Measurements from ENCODE around the gene CFL1.

GRCh38 chr11:65861533-65862183 lies 3.7 kb upstream of the CFL1 start:
- TF ChIP-seq, protein P1, sequence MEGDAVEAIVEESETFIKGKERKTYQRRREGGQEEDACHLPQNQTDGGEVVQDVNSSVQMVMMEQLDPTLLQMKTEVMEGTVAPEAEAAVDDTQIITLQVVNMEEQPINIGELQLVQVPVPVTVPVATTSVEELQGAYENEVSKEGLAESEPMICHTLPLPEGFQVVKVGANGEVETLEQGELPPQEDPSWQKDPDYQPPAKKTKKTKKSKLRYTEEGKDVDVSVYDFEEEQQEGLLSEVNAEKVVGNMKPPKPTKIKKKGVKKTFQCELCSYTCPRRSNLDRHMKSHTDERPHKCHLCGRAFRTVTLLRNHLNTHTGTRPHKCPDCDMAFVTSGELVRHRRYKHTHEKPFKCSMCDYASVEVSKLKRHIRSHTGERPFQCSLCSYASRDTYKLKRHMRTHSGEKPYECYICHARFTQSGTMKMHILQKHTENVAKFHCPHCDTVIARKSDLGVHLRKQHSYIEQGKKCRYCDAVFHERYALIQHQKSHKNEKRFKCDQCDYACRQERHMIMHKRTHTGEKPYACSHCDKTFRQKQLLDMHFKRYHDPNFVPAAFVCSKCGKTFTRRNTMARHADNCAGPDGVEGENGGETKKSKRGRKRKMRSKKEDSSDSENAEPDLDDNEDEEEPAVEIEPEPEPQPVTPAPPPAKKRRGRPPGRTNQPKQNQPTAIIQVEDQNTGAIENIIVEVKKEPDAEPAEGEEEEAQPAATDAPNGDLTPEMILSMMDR (IDR thresholded peaks at IDR 0.05 in 4 of 5, conservative IDR thresholded peaks at IDR 0.05 in 1 of 5): no peak
- TF ChIP-seq POLR2A (IDR thresholded peaks at IDR 0.05): no peak
